Omental fat pad (tissue), 4 donors: ENCODE results near the gene RNF144A. TPM values are rescaled to one million over a fixed set of nuclear protein-coding genes. Genes with fewer than 3 reads are reported as not detected.

Source experiments
- ATAC-seq: fragments of 150-250 bp; one replicate; pipeline ENCODE4 v1.9.1; 2016; ENCODE audit warnings: mild to moderate bottlenecking, moderate library complexity; ENCODE audit not compliant: low FRiP score
- DNase-seq: peaks from one replicate; pipeline ENCODE4 v3.0.0-alpha.2; 2019; ENCODE audit warnings: low spot score
- total RNA-seq, 4 donors: library from RNA; depleted of rRNA; stranded (reverse); fragments of >200 nt; gene quantifications; one replicate each; pipeline ENCODE4 v1.1.0, GENCODE V29; 2016
- TF ChIP-seq, protein P1 (sequence below), 3 donors: fragments of 450-650 bp; IDR thresholded peaks; one replicate each; pipeline ENCODE4 v1.5.1; 2016 to 2017; ENCODE audit warnings: antibody characterized with exemption in 3 of 3, mild to moderate bottlenecking in 3 of 3, moderate library complexity in 2 of 3

The RNF144A gene
- total RNA-seq, 4 donors from 2014 or later, result 12.6 to 39.9 (median 16.3) TPM

GRCh38 chr2:6940820-6941219 is 23.6 kb downstream of the RNF144A start:
- TF ChIP-seq, protein P1, sequence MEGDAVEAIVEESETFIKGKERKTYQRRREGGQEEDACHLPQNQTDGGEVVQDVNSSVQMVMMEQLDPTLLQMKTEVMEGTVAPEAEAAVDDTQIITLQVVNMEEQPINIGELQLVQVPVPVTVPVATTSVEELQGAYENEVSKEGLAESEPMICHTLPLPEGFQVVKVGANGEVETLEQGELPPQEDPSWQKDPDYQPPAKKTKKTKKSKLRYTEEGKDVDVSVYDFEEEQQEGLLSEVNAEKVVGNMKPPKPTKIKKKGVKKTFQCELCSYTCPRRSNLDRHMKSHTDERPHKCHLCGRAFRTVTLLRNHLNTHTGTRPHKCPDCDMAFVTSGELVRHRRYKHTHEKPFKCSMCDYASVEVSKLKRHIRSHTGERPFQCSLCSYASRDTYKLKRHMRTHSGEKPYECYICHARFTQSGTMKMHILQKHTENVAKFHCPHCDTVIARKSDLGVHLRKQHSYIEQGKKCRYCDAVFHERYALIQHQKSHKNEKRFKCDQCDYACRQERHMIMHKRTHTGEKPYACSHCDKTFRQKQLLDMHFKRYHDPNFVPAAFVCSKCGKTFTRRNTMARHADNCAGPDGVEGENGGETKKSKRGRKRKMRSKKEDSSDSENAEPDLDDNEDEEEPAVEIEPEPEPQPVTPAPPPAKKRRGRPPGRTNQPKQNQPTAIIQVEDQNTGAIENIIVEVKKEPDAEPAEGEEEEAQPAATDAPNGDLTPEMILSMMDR (IDR thresholded peaks at IDR 0.05), result no peak
- no peak for DNase-seq
- no peak for ATAC-seq

DNA sequence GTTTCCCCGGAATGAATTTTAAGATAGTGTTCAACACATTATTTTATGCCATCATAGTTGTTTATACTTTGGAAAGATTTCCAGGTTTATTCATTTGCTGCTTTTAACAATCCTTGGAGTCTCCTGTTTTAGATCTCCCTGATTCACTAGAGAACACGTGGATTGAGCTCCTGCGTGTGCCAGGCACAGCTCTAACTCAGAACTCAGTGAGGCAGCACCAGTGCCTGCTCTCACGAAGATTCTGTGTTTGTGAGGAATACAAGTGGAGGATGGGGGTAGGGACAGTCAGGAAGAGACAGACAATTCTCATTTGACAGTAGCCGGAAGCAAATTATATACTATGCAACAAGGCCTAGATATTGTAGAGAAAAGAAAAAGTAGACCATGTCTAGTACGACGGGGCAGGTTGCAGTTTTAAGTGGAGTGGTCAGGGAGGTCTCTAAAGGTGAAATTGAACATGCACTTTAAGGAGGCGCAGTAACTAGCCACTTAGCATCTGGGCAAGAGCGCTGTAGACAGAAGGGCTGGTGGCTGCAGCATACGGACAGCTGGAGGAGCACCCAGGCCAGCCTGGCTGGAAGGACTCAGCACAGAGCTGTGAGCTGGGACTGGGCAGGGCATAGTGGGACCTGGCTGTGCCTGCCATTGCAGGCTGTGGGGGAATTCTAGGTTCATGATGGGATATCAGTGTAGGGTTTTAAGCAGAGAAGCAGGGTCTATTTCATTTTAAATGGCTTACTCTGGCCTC is 24.3 kb downstream of the RNF144A start:
- ATAC-seq (no peak), DNase-seq (no peak)
- TF ChIP-seq, protein P1 (IDR thresholded peaks at IDR 0.05), result no peak

DNA sequence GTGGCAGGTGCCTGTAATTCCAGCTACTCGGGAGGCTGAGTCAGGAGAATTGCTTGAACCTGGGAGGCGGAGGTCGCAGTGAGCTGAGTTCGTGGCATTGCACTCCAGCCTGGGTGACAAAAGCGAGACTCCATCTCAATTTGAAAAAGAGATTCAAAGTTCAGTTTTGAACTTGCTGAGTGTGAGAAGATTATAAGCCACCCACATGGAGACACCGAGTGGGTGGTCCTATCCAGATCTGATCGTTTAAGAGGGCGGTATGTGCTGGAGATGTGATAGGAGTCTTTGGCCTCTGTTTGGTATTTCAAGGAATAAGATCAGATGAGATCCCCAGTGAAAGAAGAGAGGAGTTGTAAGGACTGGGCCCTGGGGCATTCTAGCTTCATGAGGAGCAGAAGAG is 25.6 kb downstream of the RNF144A start:
- TF ChIP-seq, protein P1 (IDR thresholded peaks at IDR 0.05), result no peak
- DNase-seq (no peak), ATAC-seq (no peak)

DNA sequence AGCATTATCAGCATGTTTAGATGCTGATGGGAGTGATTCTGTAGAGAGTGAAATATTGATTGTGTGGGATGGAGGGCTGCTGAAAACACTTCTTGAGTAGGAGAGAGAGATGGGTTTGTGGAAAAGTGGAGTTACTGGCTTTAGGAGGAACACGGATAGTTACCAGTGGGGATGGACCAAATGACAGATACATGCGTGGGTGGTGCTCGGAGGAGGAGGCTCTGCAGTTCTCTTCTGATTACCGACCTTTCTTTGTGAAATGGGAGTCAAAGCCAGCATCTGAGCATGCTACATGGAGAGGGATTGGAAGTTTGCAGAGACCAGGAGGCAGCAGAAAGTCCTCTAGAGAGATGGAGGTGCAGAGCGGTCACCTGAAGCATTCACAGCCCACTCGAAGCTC is 26.3 kb downstream of the RNF144A start:
- TF ChIP-seq, protein P1 (IDR thresholded peaks at IDR 0.05), result no peak
- no peak for ATAC-seq
- no peak for DNase-seq

DNA sequence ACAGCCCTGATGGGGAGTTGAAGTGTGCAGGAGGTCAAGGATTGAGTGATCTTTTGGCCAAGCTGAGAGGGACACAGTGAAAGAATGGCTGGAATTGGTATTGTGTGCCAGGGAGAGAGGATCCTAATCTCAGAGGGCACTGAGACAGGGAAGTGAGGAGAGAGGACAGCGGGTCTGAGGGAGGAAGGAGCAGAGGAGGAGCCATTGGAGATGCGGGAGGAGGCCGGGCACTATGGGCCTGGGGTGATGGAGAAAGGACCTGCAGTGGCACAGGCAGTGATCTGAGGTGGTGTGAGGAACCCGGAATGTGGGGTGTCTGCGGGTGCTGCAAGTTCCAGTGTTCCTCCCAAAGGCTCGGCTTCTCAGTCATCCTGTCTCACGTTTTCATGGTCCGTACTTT is 26.8 kb downstream of the RNF144A start:
- no peak for DNase-seq
- TF ChIP-seq, protein P1 (IDR thresholded peaks at IDR 0.05), result no peak
- no peak for ATAC-seq

GRCh38 chr2:6944555-6944954 is 27.3 kb downstream of the RNF144A start:
- no peak for ATAC-seq
- TF ChIP-seq, protein P1 (IDR thresholded peaks at IDR 0.05), result no peak

More at GRCh38 chr2:6944555-6944954, 27.3 kb downstream of the RNF144A start:
- DNase-seq, result no peak
